ENCODE data around the gene OR2B2.
"Not testable (repeated sequence)": the region's sequence is repeated elsewhere in the genome, so short reads cannot be mapped to it uniquely, and the experiment has no call there.

The OR2B2 gene

GRCh38 chr6:27948237-27948636, 36.0 kb upstream of the OR2B2 start:
- peaks cover 0 to 4% (median 0%) of the 10 kb centered on the region in 3 experiments for H3K27me3 ChIP-seq (ENCODE audit: control insufficient read depth in 3 of 3, insufficient read depth in 3 of 3, low read depth in 1 of 3, low read length in 3 of 3)
- no peak overlapping the region for H3K23ac ChIP-seq (ENCODE audit: low read depth, low read length, poor library complexity)
- no peak overlapping the region for H4K8ac ChIP-seq (ENCODE audit: low read depth, low read length)
- no peak for DNase-seq (ENCODE audit: low spot score)
- no peaks in the 10 kb centered on the region for H3K4me1 ChIP-seq (ENCODE audit: control insufficient read depth in 2 of 2, insufficient read depth in 1 of 2, low read depth in 1 of 2, low read length in 2 of 2)
- no peak overlapping the region for H2AK5ac ChIP-seq (ENCODE audit: low read depth, low read length)
- no peaks in the 10 kb centered on the region for H3K36me3 ChIP-seq (replicated peaks in 1 of 2; ENCODE audit: control insufficient read depth in 2 of 2, insufficient read depth in 2 of 2, low read length in 2 of 2)
- no peak overlapping the region for H3K9ac ChIP-seq (ENCODE audit: low read depth, low read length, poor library complexity)
- no peak overlapping the region for H3K27ac ChIP-seq (replicated peaks; ENCODE audit: low read length)
- no peak overlapping the region for H2BK12ac ChIP-seq (ENCODE audit: low read length)
- no peak overlapping the region for H3K4me3 ChIP-seq (ENCODE audit: low read length in 2 of 2)
- H3K9me3 ChIP-seq (replicated peaks in 1 of 2; ENCODE audit: control insufficient read depth in 2 of 2, insufficient read depth in 1 of 2, low read depth in 1 of 2, low read length in 2 of 2), result no peaks in the 10 kb centered on the region
- no peak overlapping the region for H4K91ac ChIP-seq (ENCODE audit: low read depth, low read length, poor library complexity)
- H3K18ac ChIP-seq (ENCODE audit: low read length), result no peak overlapping the region
- no peak overlapping the region for H3K14ac ChIP-seq (ENCODE audit: low read length)
- no peak overlapping the region for H2BK5ac ChIP-seq (ENCODE audit: low read length)
- H3K4ac ChIP-seq (ENCODE audit: low read length), result no peak overlapping the region
- no peak overlapping the region for H2BK15ac ChIP-seq (ENCODE audit: low read length)
- no peaks in the 10 kb centered on the region for H3K79me1 ChIP-seq (ENCODE audit: low read depth, low read length)
- no CpG with 5 or more reads among the region's 1 CpG for WGBS, 2 donors (ENCODE audit: extremely low coverage in 2 of 2, insufficient read length in 2 of 2, insufficient replicate concordance in 1 of 2)
- H2AFZ ChIP-seq (ENCODE audit: low read length), result no peak overlapping the region
- no peak overlapping the region for H2BK120ac ChIP-seq (ENCODE audit: low read depth, low read length)
- no peak overlapping the region for H3K4me2 ChIP-seq (ENCODE audit: insufficient read depth, low read length, poor library complexity, severe bottlenecking)

GRCh38 chr6:27943072-27943471, 30.9 kb upstream of the OR2B2 start:
- not testable (repeated sequence) for H4K8ac ChIP-seq (ENCODE audit: low read depth, low read length); DNase-seq (ENCODE audit: low spot score); H3K9me3 ChIP-seq (replicated peaks in 1 of 2; ENCODE audit: control insufficient read depth in 2 of 2, insufficient read depth in 1 of 2, low read depth in 1 of 2, low read length in 2 of 2); H4K91ac ChIP-seq (ENCODE audit: low read depth, low read length, poor library complexity); H3K23ac ChIP-seq (ENCODE audit: low read depth, low read length, poor library complexity); H3K27me3 ChIP-seq (ENCODE audit: control insufficient read depth in 3 of 3, insufficient read depth in 3 of 3, low read depth in 1 of 3, low read length in 3 of 3); H2BK120ac ChIP-seq (ENCODE audit: low read depth, low read length); H3K18ac ChIP-seq (ENCODE audit: low read length); H3K4me2 ChIP-seq (ENCODE audit: insufficient read depth, low read length, poor library complexity, severe bottlenecking); H3K36me3 ChIP-seq (replicated peaks in 1 of 2; ENCODE audit: control insufficient read depth in 2 of 2, insufficient read depth in 2 of 2, low read length in 2 of 2); H3K4ac ChIP-seq (ENCODE audit: low read length); H2BK15ac ChIP-seq (ENCODE audit: low read length); H3K9ac ChIP-seq (ENCODE audit: low read depth, low read length, poor library complexity); H3K4me1 ChIP-seq (ENCODE audit: control insufficient read depth in 2 of 2, insufficient read depth in 1 of 2, low read depth in 1 of 2, low read length in 2 of 2); H3K27ac ChIP-seq (replicated peaks; ENCODE audit: low read length); H3K14ac ChIP-seq (ENCODE audit: low read length); H3K79me1 ChIP-seq (ENCODE audit: low read depth, low read length); H3K4me3 ChIP-seq (ENCODE audit: low read length in 2 of 2); H2BK12ac ChIP-seq (ENCODE audit: low read length); H2BK5ac ChIP-seq (ENCODE audit: low read length); H2AK5ac ChIP-seq (ENCODE audit: low read depth, low read length)
- no CpG with 5 or more reads among the region's 6 CpGs for WGBS, 2 donors (ENCODE audit: extremely low coverage in 2 of 2, insufficient read length in 2 of 2, insufficient replicate concordance in 1 of 2)
- H2AFZ ChIP-seq (ENCODE audit: low read length), result peak overlapping the region; percentile 29

GRCh38 chr6:27940766-27941165, 28.6 kb upstream of the OR2B2 start:
- no peak overlapping the region for H2AK5ac ChIP-seq (ENCODE audit: low read depth, low read length)
- no peak overlapping the region for H4K91ac ChIP-seq (ENCODE audit: low read depth, low read length, poor library complexity)
- no peak overlapping the region for H3K4me2 ChIP-seq (ENCODE audit: insufficient read depth, low read length, poor library complexity, severe bottlenecking)
- H3K27me3 ChIP-seq (ENCODE audit: control insufficient read depth in 3 of 3, insufficient read depth in 3 of 3, low read depth in 1 of 3, low read length in 3 of 3), result no peaks in the 10 kb centered on the region
- H4K8ac ChIP-seq (ENCODE audit: low read depth, low read length), result no peak overlapping the region
- H3K18ac ChIP-seq (ENCODE audit: low read length), result no peak overlapping the region
- H3K9ac ChIP-seq (ENCODE audit: low read depth, low read length, poor library complexity), result no peak overlapping the region
- no peak overlapping the region for H3K23ac ChIP-seq (ENCODE audit: low read depth, low read length, poor library complexity)
- no CpG with 5 or more reads among the region's 1 CpG for WGBS, 2 donors (ENCODE audit: extremely low coverage in 2 of 2, insufficient read length in 2 of 2, insufficient replicate concordance in 1 of 2)
- no peak overlapping the region for H2BK120ac ChIP-seq (ENCODE audit: low read depth, low read length)
- no peak overlapping the region for H2BK15ac ChIP-seq (ENCODE audit: low read length)
- no peaks in the 10 kb centered on the region for H3K36me3 ChIP-seq (replicated peaks in 1 of 2; ENCODE audit: control insufficient read depth in 2 of 2, insufficient read depth in 2 of 2, low read length in 2 of 2)
- H3K4me3 ChIP-seq (ENCODE audit: low read length in 2 of 2), result no peak overlapping the region
- no peak overlapping the region for H3K4ac ChIP-seq (ENCODE audit: low read length)
- DNase-seq (ENCODE audit: low spot score), result no peak
- no peak overlapping the region for H2BK5ac ChIP-seq (ENCODE audit: low read length)
- no peaks in the 10 kb centered on the region for H3K4me1 ChIP-seq (ENCODE audit: control insufficient read depth in 2 of 2, insufficient read depth in 1 of 2, low read depth in 1 of 2, low read length in 2 of 2)
- no peaks in the 10 kb centered on the region for H3K79me1 ChIP-seq (ENCODE audit: low read depth, low read length)
- no peak overlapping the region for H2BK12ac ChIP-seq (ENCODE audit: low read length)
- H3K27ac ChIP-seq (replicated peaks; ENCODE audit: low read length), result no peak overlapping the region
- no peaks in the 10 kb centered on the region for H3K9me3 ChIP-seq (replicated peaks in 1 of 2; ENCODE audit: control insufficient read depth in 2 of 2, insufficient read depth in 1 of 2, low read depth in 1 of 2, low read length in 2 of 2)
- H2AFZ ChIP-seq (ENCODE audit: low read length), result no peak overlapping the region
- H3K14ac ChIP-seq (ENCODE audit: low read length), result no peak overlapping the region

GRCh38 chr6:27931209-27931608, 19.0 kb upstream of the OR2B2 start:
- no peak for DNase-seq (ENCODE audit: low spot score)
- H3K4ac ChIP-seq (ENCODE audit: low read length), result no peak overlapping the region
- H3K4me3 ChIP-seq (ENCODE audit: low read length in 2 of 2), result no peak overlapping the region
- H4K8ac ChIP-seq (ENCODE audit: low read depth, low read length), result no peak overlapping the region
- H3K27me3 ChIP-seq (ENCODE audit: control insufficient read depth in 3 of 3, insufficient read depth in 3 of 3, low read depth in 1 of 3, low read length in 3 of 3), result no peaks in the 10 kb centered on the region
- no peak overlapping the region for H3K14ac ChIP-seq (ENCODE audit: low read length)
- H2AFZ ChIP-seq (ENCODE audit: low read length), result no peak overlapping the region
- H3K23ac ChIP-seq (ENCODE audit: low read depth, low read length, poor library complexity), result no peak overlapping the region
- no peak overlapping the region for H3K18ac ChIP-seq (ENCODE audit: low read length)
- H3K4me2 ChIP-seq (ENCODE audit: insufficient read depth, low read length, poor library complexity, severe bottlenecking), result no peak overlapping the region
- no peak overlapping the region for H4K91ac ChIP-seq (ENCODE audit: low read depth, low read length, poor library complexity)
- H2AK5ac ChIP-seq (ENCODE audit: low read depth, low read length), result no peak overlapping the region
- H2BK5ac ChIP-seq (ENCODE audit: low read length), result no peak overlapping the region
- no peak overlapping the region for H2BK12ac ChIP-seq (ENCODE audit: low read length)
- no peak overlapping the region for H2BK15ac ChIP-seq (ENCODE audit: low read length)
- peaks cover 0 to 4% of the 10 kb centered on the region in 2 donors for H3K9me3 ChIP-seq (replicated peaks in 1 of 2; ENCODE audit: control insufficient read depth in 2 of 2, insufficient read depth in 1 of 2, low read depth in 1 of 2, low read length in 2 of 2)
- WGBS, 2 donors (ENCODE audit: extremely low coverage in 2 of 2, insufficient read length in 2 of 2, insufficient replicate concordance in 1 of 2), result no CpG with 5 or more reads among the region's 2 CpGs
- H3K4me1 ChIP-seq (ENCODE audit: control insufficient read depth in 2 of 2, insufficient read depth in 1 of 2, low read depth in 1 of 2, low read length in 2 of 2), result no peaks in the 10 kb centered on the region
- no peaks in the 10 kb centered on the region for H3K36me3 ChIP-seq (replicated peaks in 1 of 2; ENCODE audit: control insufficient read depth in 2 of 2, insufficient read depth in 2 of 2, low read length in 2 of 2)
- no peak overlapping the region for H3K27ac ChIP-seq (replicated peaks; ENCODE audit: low read length)
- no peak overlapping the region for H3K9ac ChIP-seq (ENCODE audit: low read depth, low read length, poor library complexity)
- no peaks in the 10 kb centered on the region for H3K79me1 ChIP-seq (ENCODE audit: low read depth, low read length)
- no peak overlapping the region for H2BK120ac ChIP-seq (ENCODE audit: low read depth, low read length)
